Fibroblast of lung (primary cell): Measurements from ENCODE around the gene SMC1B. TPM values are rescaled to one million over a fixed set of nuclear protein-coding genes. Genes with fewer than 3 reads are reported as not detected.

Experiments
- DNase-seq, 2 donors: peaks; one replicate each; pipeline versions ENCODE4 v3.0.0 to v3.0.0-alpha.2; 2010; ENCODE audit warnings: low read depth in 2 of 2
- H2AFZ ChIP-seq: 2 replicates; pipeline ENCODE4 v1.5.1; 2012; ENCODE audit warnings: low read length, control low read depth, inconsistent platforms
- H3K27ac ChIP-seq: 2 replicates; pipeline ENCODE4 v1.5.1; 2011; ENCODE audit warnings: low read length, control low read depth; ENCODE audit not compliant: insufficient read depth
- H3K27me3 ChIP-seq: 2 replicates; pipeline ENCODE4 v1.5.1; 2011; ENCODE audit warnings: mild to moderate bottlenecking, low read length; ENCODE audit not compliant: control insufficient read depth, insufficient read depth
- H3K36me3 ChIP-seq: 2 replicates; pipeline ENCODE4 v1.5.1; 2011; ENCODE audit warnings: low read length; ENCODE audit not compliant: control insufficient read depth, insufficient read depth
- H3K4me1 ChIP-seq: 2 replicates; pipeline ENCODE4 v1.5.1; 2011; ENCODE audit warnings: low read length; ENCODE audit not compliant: control insufficient read depth, insufficient read depth; ENCODE audit errors: extremely low read depth
- H3K4me2 ChIP-seq: 2 replicates; pipeline ENCODE4 v1.5.1; 2011; ENCODE audit warnings: low read length, control low read depth; ENCODE audit not compliant: insufficient read depth; ENCODE audit errors: extremely low read depth
- H3K4me3 ChIP-seq, 4 experiments: fragments of 200-600 bp in 1 of 4; sonication (generic) in 1 of 4; replicated peaks in 1 of 4; 2 replicates each; pipeline ENCODE4 v1.5.1; 2011 to 2016; ENCODE audit warnings: low read length in 4 of 4, low read depth in 3 of 4, mild to moderate bottlenecking in 3 of 4, control low read depth in 2 of 4, inconsistent platforms in 1 of 4, mixed read lengths in 1 of 4; ENCODE audit not compliant: insufficient read depth in 1 of 4; ENCODE audit errors: control extremely low read depth in 1 of 4
- H3K79me2 ChIP-seq: 2 replicates; pipeline ENCODE4 v1.5.1; 2012; ENCODE audit warnings: mild to moderate bottlenecking, low read length, inconsistent platforms; ENCODE audit not compliant: control insufficient read depth, insufficient read depth
- H3K9ac ChIP-seq: 2 replicates; pipeline ENCODE4 v1.5.1; 2011; ENCODE audit warnings: mild to moderate bottlenecking, low read length, control low read depth; ENCODE audit not compliant: insufficient read depth
- H3K9me3 ChIP-seq: 2 replicates; pipeline ENCODE4 v1.5.1; 2012; ENCODE audit warnings: low read depth, low read length; ENCODE audit not compliant: control insufficient read depth, insufficient read depth
- H4K20me1 ChIP-seq: 2 replicates; pipeline ENCODE4 v1.5.1; 2011; ENCODE audit warnings: low read length; ENCODE audit not compliant: control insufficient read depth, insufficient read depth; ENCODE audit errors: extremely low read depth
- CTCF ChIP-seq, 2 donors: IDR thresholded peaks in 1 of 2; conservative IDR thresholded peaks in 1 of 2; 1 replicate in 1 of 2; 2 replicates in 1 of 2; pipeline ENCODE4 v1.5.1; 2011 to 2012; ENCODE audit warnings: low read length in 2 of 2, control low read depth in 1 of 2, inconsistent platforms in 1 of 2, low read depth in 1 of 2, mild to moderate bottlenecking in 1 of 2
- EZH2 ChIP-seq: IDR thresholded peaks from 2 replicates; pipeline ENCODE4 v1.5.1; 2012; ENCODE audit warnings: low read length, control low read depth, mild to moderate bottlenecking; ENCODE audit errors: missing control alignments
- polyA plus RNA-seq, 2 donors: library from polyadenylated mRNA; depleted of rRNA in 1 of 2; stranded (reverse) in 1 of 2; unstranded in 1 of 2; fragments of >200 nt; gene quantifications; 2 replicates each; pipeline ENCODE4 v1.2.1, GENCODE V29; 2011 to 2012; ENCODE audit warnings: missing spikeins in 1 of 2
- total RNA-seq: library from RNA; depleted of rRNA; stranded (reverse); fragments of >200 nt; gene quantifications from 2 replicates; pipeline ENCODE4 v1.2.1, GENCODE V29; 2014

SMC1B gene
- total and polyA plus RNA-seq, 2 donors (not counting 1 experiment from before 2014, with no cell fraction given) = not detected

- no peak overlapping the region for H2AFZ ChIP-seq
- H3K4me3 ChIP-seq = no peak overlapping the region
- no peaks in the 10 kb centered on the region for H3K9me3 ChIP-seq
- no peaks in the 10 kb centered on the region for H4K20me1 ChIP-seq
- peaks cover 10% of the 10 kb centered on the region for H3K36me3 ChIP-seq
- no peak for TF ChIP-seq EZH2
- TF ChIP-seq CTCF (conservative IDR thresholded peaks at IDR 0.05 in 1 of 2, IDR thresholded peaks at IDR 0.05 in 1 of 2; ENCODE audit: low read depth in 1 of 2, low read length in 2 of 2) = no peak
- H3K4me1 ChIP-seq = no peaks in the 10 kb centered on the region
- no peaks in the 10 kb centered on the region for H3K79me2 ChIP-seq
- H3K27me3 ChIP-seq = no peaks in the 10 kb centered on the region
- H3K27ac ChIP-seq = no peak overlapping the region
- DNase-seq = no peak
- H3K9ac ChIP-seq = no peak overlapping the region
- H3K4me2 ChIP-seq = no peak overlapping the region
These were observed 75.9 kb downstream of the SMC1B start for GRCh38 chr22:45337536-45337935.

- no peaks in the 10 kb centered on the region for H3K79me2 ChIP-seq
- no peaks in the 10 kb centered on the region for H4K20me1 ChIP-seq
- peak overlapping the region; percentile 25 for H3K4me2 ChIP-seq
- TF ChIP-seq CTCF (conservative IDR thresholded peaks at IDR 0.05 in 1 of 2, IDR thresholded peaks at IDR 0.05 in 1 of 2; ENCODE audit: low read depth in 1 of 2, low read length in 2 of 2) (no peak), EZH2 (no peak)
- no peak overlapping the region for H2AFZ ChIP-seq
- H3K9me3 ChIP-seq = no peaks in the 10 kb centered on the region
- peaks cover 10% of the 10 kb centered on the region for H3K36me3 ChIP-seq
- H3K9ac ChIP-seq = no peak overlapping the region
- DNase-seq = peak in 1 of 2 donors; percentile 63
- H3K27me3 ChIP-seq = no peaks in the 10 kb centered on the region
- peak overlapping the region; percentile 32 for H3K27ac ChIP-seq
- no peaks in the 10 kb centered on the region for H3K4me1 ChIP-seq
- no peak overlapping the region for H3K4me3 ChIP-seq
These were observed 76.4 kb downstream of the SMC1B start for GRCh38 chr22:45336971-45337431.

GRCh38 chr22:45335854-45336522 is 77.4 kb downstream of the SMC1B start:
- no peak overlapping the region for H3K27ac ChIP-seq
- H2AFZ ChIP-seq = no peak overlapping the region
- H4K20me1 ChIP-seq = no peaks in the 10 kb centered on the region
- H3K27me3 ChIP-seq = no peaks in the 10 kb centered on the region
- H3K79me2 ChIP-seq = no peaks in the 10 kb centered on the region
- no peak overlapping the region for H3K4me2 ChIP-seq
- H3K4me1 ChIP-seq = no peaks in the 10 kb centered on the region
- H3K4me3 ChIP-seq = no peak overlapping the region
- H3K9me3 ChIP-seq = no peaks in the 10 kb centered on the region
- no peak overlapping the region for H3K9ac ChIP-seq
- peaks cover 10% of the 10 kb centered on the region for H3K36me3 ChIP-seq
- TF ChIP-seq CTCF (conservative IDR thresholded peaks at IDR 0.05 in 1 of 2, IDR thresholded peaks at IDR 0.05 in 1 of 2; ENCODE audit: low read depth in 1 of 2, low read length in 2 of 2) = no peak
- DNase-seq = no peak
